ENCODE data around the gene ANGPTL7.

Gene ANGPTL7

GRCh38 chr1:11178021-11179015, 10.8 kb upstream of the ANGPTL7 start (continued):
- TF ChIP-seq, protein P1, sequence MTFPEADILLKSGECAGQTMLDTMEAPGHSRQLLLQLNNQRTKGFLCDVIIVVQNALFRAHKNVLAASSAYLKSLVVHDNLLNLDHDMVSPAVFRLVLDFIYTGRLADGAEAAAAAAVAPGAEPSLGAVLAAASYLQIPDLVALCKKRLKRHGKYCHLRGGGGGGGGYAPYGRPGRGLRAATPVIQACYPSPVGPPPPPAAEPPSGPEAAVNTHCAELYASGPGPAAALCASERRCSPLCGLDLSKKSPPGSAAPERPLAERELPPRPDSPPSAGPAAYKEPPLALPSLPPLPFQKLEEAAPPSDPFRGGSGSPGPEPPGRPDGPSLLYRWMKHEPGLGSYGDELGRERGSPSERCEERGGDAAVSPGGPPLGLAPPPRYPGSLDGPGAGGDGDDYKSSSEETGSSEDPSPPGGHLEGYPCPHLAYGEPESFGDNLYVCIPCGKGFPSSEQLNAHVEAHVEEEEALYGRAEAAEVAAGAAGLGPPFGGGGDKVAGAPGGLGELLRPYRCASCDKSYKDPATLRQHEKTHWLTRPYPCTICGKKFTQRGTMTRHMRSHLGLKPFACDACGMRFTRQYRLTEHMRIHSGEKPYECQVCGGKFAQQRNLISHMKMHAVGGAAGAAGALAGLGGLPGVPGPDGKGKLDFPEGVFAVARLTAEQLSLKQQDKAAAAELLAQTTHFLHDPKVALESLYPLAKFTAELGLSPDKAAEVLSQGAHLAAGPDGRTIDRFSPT (tag by site-specific recombination; IDR thresholded peaks at IDR 0.05): peak; percentile 83
- TF ChIP-seq ZNF585B (tag by site-specific recombination; IDR thresholded peaks at IDR 0.05) (no peak), OSR2 (tag by site-specific recombination; IDR thresholded peaks at IDR 0.05) (peak; percentile 100), ZNF404 (tag by site-specific recombination; IDR thresholded peaks at IDR 0.05) (no peak), GLI2 (tag by site-specific recombination; IDR thresholded peaks at IDR 0.05; ENCODE audit: borderline replicate concordance, low read depth) (peak; percentile 98), ZNF114 (tag by site-specific recombination; IDR thresholded peaks at IDR 0.05) (no peak), ZNF521 (tag by site-specific recombination; IDR thresholded peaks at IDR 0.05) (no peak), ZNF548 (tag by site-specific recombination; IDR thresholded peaks at IDR 0.05) (no peak), ZNF280C (tag by site-specific recombination; IDR thresholded peaks at IDR 0.05) (no peak), PBX3 (CRISPR knock-in tag; IDR thresholded peaks at IDR 0.05) (peak; percentile 88; the same call in 1 of the 2 replicates), ZNF354C (tag by site-specific recombination; IDR thresholded peaks at IDR 0.05; ENCODE audit: borderline replicate concordance, low read depth) (no peak), ZBTB7A (tag by site-specific recombination; IDR thresholded peaks at IDR 0.05; ENCODE audit: low read depth) (no peak), GFI1B (tag by site-specific recombination; IDR thresholded peaks at IDR 0.05) (peak; percentile 95), PRDM1 (tag by site-specific recombination; IDR thresholded peaks at IDR 0.05) (no peak), KLF9 (tag by site-specific recombination; IDR thresholded peaks at IDR 0.05; ENCODE audit: low read depth) (no peak), ZNF660 (tag by site-specific recombination; IDR thresholded peaks at IDR 0.05) (no peak), ZNF792 (tag by site-specific recombination; IDR thresholded peaks at IDR 0.05) (no peak), ZNF266 (tag by site-specific recombination; IDR thresholded peaks at IDR 0.05; ENCODE audit: low read depth) (no peak), YY2 (tag by site-specific recombination; IDR thresholded peaks at IDR 0.05) (peak; percentile 33; the same call in 1 of the 2 replicates), ZBTB21 (tag by site-specific recombination; IDR thresholded peaks at IDR 0.05) (no peak), BCL11B (tag by site-specific recombination; IDR thresholded peaks at IDR 0.05; ENCODE audit: low read depth) (peak; percentile 98), ZNF785 (tag by site-specific recombination; IDR thresholded peaks at IDR 0.05) (no peak)
- TF ChIP-seq, protein P2, sequence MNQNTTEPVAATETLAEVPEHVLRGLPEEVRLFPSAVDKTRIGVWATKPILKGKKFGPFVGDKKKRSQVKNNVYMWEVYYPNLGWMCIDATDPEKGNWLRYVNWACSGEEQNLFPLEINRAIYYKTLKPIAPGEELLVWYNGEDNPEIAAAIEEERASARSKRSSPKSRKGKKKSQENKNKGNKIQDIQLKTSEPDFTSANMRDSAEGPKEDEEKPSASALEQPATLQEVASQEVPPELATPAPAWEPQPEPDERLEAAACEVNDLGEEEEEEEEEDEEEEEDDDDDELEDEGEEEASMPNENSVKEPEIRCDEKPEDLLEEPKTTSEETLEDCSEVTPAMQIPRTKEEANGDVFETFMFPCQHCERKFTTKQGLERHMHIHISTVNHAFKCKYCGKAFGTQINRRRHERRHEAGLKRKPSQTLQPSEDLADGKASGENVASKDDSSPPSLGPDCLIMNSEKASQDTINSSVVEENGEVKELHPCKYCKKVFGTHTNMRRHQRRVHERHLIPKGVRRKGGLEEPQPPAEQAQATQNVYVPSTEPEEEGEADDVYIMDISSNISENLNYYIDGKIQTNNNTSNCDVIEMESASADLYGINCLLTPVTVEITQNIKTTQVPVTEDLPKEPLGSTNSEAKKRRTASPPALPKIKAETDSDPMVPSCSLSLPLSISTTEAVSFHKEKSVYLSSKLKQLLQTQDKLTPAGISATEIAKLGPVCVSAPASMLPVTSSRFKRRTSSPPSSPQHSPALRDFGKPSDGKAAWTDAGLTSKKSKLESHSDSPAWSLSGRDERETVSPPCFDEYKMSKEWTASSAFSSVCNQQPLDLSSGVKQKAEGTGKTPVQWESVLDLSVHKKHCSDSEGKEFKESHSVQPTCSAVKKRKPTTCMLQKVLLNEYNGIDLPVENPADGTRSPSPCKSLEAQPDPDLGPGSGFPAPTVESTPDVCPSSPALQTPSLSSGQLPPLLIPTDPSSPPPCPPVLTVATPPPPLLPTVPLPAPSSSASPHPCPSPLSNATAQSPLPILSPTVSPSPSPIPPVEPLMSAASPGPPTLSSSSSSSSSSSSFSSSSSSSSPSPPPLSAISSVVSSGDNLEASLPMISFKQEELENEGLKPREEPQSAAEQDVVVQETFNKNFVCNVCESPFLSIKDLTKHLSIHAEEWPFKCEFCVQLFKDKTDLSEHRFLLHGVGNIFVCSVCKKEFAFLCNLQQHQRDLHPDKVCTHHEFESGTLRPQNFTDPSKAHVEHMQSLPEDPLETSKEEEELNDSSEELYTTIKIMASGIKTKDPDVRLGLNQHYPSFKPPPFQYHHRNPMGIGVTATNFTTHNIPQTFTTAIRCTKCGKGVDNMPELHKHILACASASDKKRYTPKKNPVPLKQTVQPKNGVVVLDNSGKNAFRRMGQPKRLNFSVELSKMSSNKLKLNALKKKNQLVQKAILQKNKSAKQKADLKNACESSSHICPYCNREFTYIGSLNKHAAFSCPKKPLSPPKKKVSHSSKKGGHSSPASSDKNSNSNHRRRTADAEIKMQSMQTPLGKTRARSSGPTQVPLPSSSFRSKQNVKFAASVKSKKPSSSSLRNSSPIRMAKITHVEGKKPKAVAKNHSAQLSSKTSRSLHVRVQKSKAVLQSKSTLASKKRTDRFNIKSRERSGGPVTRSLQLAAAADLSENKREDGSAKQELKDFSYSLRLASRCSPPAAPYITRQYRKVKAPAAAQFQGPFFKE (tag by site-specific recombination; IDR thresholded peaks at IDR 0.05; ENCODE audit: borderline replicate concordance): no peak

Data from HEK293 (cell line).